GM08714 (cell line): Measurements from ENCODE around the gene RNF152.

Source experiments
- H3K4me3 ChIP-seq: fragments of 200-500 bp; sonication (Bioruptor generic); 2 replicates; pipeline ENCODE4 v1.5.1; 2014; ENCODE audit warnings: mild to moderate bottlenecking, low read length, inconsistent platforms
- ZNF274 ChIP-seq: IDR thresholded peaks from 2 replicates; pipeline ENCODE4 v1.6.1; 2012; ENCODE audit warnings: mild to moderate bottlenecking, low read depth, low read length

The RNF152 gene

GRCh38 chr18:61883547-61883946, 9.3 kb downstream of the RNF152 start:
- TF ChIP-seq ZNF274 = no peak
- H3K4me3 ChIP-seq = no peak overlapping the region

GRCh38 chr18:61882296-61883004, 10.4 kb downstream of the RNF152 start:
- no peak overlapping the region for H3K4me3 ChIP-seq
- TF ChIP-seq ZNF274 = no peak

GRCh38 chr18:61876899-61877298, 15.9 kb downstream of the RNF152 start:
- no peak for TF ChIP-seq ZNF274
- H3K4me3 ChIP-seq = no peak overlapping the region

- no peak for TF ChIP-seq ZNF274
- no peak overlapping the region for H3K4me3 ChIP-seq
Observed at GRCh38 chr18:61870151-61870550, 22.7 kb downstream of the RNF152 start.

GRCh38 chr18:61869636-61870035, 23.2 kb downstream of the RNF152 start:
- H3K4me3 ChIP-seq = no peak overlapping the region
- no peak for TF ChIP-seq ZNF274

- TF ChIP-seq ZNF274 = no peak
Observed at GRCh38 chr18:61865466-61866175, 27.2 kb downstream of the RNF152 start.

GRCh38 chr18:61861372-61861771, 31.4 kb downstream of the RNF152 start:
- no peak overlapping the region for H3K4me3 ChIP-seq
- no peak for TF ChIP-seq ZNF274

More at GRCh38 chr18:61865466-61866175, 27.2 kb downstream of the RNF152 start:
- no peak overlapping the region for H3K4me3 ChIP-seq

GRCh38 chr18:61860302-61860701, 32.5 kb downstream of the RNF152 start:
- no peak for TF ChIP-seq ZNF274
- H3K4me3 ChIP-seq = no peak overlapping the region

GRCh38 chr18:61859113-61859512, 33.7 kb downstream of the RNF152 start:
- TF ChIP-seq ZNF274 = no peak
- H3K4me3 ChIP-seq = no peak overlapping the region

- TF ChIP-seq ZNF274 = no peak
- no peak overlapping the region for H3K4me3 ChIP-seq
Observed at GRCh38 chr18:61856678-61857077, 36.1 kb downstream of the RNF152 start.

GRCh38 chr18:61855449-61856378, 37.1 kb downstream of the RNF152 start:
- TF ChIP-seq ZNF274 = no peak
- H3K4me3 ChIP-seq = no peak overlapping the region

GRCh38 chr18:61854578-61855448, 38.0 kb downstream of the RNF152 start:
- no peak for TF ChIP-seq ZNF274
- no peak overlapping the region for H3K4me3 ChIP-seq

- TF ChIP-seq ZNF274 = no peak
- H3K4me3 ChIP-seq = no peak overlapping the region
Observed at GRCh38 chr18:61853855-61854254, 39.0 kb downstream of the RNF152 start.
